B cell (primary cell): ENCODE data around the gene PIWIL4.

ENCODE experiments used
- CTCF ChIP-seq: fragments of 200-600 bp; IDR thresholded peaks from one replicate; pipeline ENCODE4 v1.8.0; 2022; ENCODE audit warnings: antibody characterized with exemption, mild to moderate bottlenecking
- EZH2 ChIP-seq: IDR thresholded peaks from 2 replicates; pipeline ENCODE4 v1.6.1; 2012; ENCODE audit warnings: borderline replicate concordance, low read depth, mild to moderate bottlenecking, moderate library complexity, low read length; ENCODE audit not compliant: insufficient read depth, poor library complexity, severe bottlenecking

DNA sequence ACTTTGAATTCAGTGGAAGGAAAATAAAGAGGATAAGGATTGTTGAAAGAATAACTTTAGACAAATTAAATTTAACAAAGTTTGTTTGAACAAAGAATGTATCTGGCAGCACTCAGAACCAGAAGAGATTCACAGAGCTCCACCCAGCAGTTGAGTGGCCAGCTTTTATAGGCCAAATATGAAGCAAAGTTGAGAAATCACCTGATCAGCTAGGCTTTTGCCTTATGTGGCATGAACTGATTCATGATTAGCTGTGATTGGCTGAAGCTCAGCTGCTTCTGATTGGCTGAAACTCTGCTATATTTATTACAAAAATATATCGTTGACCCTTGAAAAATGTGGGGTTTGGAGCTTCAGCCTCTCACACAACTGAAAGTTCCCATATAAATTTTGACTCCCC lies 62.6 kb downstream of the PIWIL4 start:
- TF ChIP-seq CTCF (no peak), EZH2 (no peak)
